Measurements from ENCODE around the gene TRIP6.
A peak's percentile ranks its signal among the peaks of the same experiment; 100 is the strongest.

The TRIP6 gene

GRCh38 chr7:100874577-100875355 lies 7.6 kb downstream of the TRIP6 start, which contains the start of gene SRRT:
Gene SRRT, plus strand, starts transcription at chr7:100875103. Its CDS starts 488 bp downstream, at chr7:100875591.
- DNase-seq: peak; percentile 96

DNA sequence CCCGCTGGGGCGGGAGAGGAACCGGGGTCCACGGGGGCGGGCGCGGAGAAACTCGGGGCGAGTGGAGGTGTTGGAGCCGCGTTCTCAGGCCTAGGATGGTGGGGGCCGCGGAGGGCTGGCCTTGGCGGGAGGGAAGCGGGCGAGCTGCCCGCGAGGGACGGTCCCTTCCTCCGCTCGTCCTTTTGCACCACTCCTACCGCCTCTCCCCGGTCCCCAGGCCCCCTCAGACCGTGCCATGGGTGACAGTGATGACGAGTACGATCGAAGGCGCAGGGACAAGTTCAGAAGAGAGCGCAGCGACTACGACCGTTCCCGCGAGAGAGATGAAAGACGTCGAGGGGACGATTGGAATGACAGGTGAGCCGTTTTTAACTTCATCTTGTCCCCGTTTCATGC lies 8.2 kb downstream of the TRIP6 start:
- no peak for DNase-seq

DNA sequence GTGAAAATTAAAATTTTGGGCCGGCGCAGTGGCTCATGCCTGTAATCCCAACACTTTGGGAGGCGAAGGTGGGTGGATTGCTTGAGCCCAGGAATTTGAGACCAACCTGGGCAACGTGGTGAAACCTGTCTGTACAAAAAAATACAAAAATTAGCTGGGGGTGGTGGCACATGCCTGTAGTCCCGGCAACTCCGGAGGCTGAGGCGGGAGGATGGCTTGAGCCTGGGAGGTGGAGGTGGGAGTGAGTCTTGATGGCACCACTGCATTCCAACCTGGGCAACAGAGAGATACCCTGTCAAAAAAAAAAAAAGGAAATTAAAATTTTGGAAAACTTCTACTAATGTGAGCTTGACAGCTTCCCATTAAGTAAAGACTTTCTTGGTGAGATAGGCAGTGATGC lies 10.8 kb downstream of the TRIP6 start:
- no peak for DNase-seq

DNA sequence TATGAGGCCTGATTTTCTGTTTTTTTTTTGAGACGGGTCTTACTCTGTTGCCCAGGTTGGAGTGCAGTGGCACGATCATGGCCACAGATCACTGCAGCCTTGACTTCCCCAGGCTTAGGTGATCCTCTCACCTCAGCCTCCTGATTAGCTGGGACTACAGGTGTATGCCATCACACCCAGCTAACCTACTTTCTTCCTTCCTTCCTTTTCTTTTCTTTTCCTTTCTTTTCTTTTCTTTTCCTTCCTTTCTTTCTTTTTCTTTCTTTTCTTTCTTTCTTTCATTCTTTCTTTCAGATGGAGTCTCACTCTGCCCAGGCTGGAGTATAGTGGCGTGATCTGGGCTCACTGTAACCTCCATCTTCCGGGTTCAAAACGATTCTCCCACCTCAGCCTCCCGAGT lies 11.5 kb downstream of the TRIP6 start:
- DNase-seq: no peak

- peak; percentile 26 for DNase-seq
Measured at GRCh38 chr7:100879685-100880261, 12.6 kb downstream of the TRIP6 start.

GRCh38 chr7:100880645-100881044 lies 13.5 kb downstream of the TRIP6 start:
- no peak for DNase-seq

GRCh38 chr7:100881136-100881535 lies 13.9 kb downstream of the TRIP6 start:
- DNase-seq: no peak

DNA sequence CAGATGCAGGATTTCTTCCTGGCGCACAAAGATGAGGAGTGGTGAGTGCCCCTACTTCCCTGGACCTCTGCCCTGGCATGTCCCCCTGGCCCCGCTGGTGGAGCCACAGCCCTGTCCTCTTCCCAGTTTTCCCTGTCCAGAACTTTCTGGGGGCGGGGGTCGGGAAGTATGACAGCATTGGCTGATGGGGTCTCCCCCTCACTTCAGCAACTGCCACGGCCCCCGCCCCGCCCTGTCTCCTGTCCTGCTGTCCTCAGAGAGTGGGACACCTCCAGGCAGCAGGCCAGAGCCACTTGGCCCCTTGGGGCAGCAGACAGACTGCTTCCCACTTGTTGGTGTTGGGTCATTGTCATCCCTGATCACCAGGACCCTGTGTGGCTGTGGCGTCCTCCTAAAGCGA lies 15.0 kb downstream of the TRIP6 start:
- no peak for DNase-seq

DNA sequence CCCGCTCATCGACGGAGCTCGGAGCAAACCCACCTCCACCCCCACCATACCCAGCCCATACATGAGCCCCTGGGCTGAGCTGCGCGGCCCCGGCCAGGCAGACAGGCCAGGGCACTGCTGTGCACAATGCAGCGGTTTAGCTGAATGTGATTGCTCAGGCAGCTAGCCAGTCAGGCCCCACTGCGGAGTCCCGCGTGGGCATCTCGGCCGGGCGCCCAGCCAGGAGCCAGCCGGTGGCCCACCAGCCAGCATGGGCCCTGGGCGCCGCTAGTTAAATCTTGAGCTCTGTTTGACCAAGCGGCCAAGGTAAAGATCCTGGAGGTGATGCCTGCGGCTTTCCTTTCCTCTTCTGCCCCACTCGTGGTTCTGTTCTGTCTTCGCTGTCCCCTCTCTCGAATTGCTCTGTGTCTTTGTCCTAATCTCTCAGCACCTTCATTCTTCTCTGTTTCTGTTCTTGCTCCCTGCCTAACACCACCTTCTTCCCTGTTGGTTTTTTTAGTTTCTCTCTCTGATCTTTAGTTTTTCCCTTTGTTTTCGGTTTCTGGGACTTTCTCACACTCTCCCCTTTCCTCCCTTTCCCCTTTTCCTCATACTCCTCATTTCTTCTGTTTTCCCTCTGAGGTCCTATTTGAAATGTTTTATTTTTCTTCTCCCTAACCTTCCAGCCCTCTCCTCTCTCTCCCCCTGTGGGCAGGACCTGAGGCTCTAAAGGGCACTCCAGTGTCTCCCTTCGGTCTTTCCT lies 15.8 kb downstream of the TRIP6 start:
- DNase-seq: no peak

GRCh38 chr7:100884736-100885439 lies 17.7 kb downstream of the TRIP6 start:
- peak; percentile 78 for DNase-seq

DNA sequence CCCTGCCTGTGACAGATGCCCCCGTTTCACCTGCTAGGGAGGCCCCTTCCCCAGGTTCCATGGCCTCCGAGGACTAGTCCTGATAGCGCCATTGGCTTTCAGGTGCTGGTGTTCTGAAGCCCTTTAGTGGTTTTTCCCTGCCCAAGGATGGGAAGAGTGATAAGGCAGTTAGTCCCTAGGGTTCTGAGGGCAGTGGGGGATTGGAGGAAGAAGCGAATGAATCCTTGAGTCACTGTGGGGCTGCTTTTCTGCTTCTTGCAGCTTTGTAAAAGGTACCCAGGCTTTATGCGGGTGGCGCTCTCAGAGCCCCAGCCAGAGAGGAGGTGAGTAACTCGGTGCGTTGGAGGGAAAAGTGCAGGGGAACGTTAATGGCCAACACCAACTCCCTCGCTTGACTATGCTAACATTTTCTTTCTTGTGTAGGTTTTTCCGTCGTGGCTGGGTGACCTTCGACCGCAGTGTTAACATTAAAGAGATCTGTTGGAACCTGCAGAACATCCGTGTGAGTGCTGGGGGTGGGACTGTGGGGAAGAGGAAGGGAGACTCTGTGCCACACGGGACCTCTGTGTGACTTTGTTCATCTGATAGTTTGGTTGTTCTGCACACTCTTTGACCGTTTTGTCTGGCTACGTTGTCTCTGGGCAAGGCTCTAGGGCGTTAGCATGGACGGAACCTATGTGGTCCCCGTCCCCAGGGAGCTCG lies 18.4 kb downstream of the TRIP6 start:
- DNase-seq: no peak

DNA sequence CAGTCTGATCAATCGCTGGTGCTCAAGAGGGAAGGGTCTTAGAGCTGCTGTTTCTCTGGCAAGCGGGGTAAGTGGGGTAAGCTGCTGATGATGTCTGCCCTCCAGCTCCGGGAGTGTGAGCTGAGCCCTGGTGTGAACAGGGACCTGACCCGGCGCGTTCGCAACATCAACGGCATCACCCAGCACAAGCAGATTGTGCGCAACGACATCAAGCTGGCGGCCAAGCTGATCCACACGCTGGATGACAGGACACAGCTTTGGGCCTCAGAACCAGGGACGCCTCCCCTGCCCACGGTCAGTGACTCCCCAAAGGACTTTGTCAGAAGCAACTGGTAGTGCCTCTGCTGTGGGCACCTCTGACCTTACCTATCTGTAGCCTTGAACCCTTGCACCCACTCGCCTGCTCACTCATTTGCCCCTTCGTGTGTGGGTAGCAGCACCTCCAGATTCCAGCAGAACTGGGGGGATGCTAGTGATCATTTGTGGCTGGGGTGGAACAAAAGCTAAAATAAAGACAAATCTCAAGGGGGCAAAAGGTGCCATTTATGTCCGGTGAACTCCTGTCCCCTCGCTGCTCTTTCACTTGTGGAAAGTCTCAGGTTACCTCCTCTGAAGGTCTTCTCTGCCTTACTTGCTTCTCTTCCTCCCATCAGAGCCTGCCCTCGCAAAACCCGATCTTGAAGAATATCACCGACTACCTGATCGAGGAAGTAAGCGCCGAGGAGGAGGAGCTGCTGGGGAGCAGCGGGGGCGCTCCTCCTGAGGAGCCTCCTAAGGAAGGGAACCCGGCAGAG lies 19.2 kb downstream of the TRIP6 start:
- DNase-seq: no peak

DNA sequence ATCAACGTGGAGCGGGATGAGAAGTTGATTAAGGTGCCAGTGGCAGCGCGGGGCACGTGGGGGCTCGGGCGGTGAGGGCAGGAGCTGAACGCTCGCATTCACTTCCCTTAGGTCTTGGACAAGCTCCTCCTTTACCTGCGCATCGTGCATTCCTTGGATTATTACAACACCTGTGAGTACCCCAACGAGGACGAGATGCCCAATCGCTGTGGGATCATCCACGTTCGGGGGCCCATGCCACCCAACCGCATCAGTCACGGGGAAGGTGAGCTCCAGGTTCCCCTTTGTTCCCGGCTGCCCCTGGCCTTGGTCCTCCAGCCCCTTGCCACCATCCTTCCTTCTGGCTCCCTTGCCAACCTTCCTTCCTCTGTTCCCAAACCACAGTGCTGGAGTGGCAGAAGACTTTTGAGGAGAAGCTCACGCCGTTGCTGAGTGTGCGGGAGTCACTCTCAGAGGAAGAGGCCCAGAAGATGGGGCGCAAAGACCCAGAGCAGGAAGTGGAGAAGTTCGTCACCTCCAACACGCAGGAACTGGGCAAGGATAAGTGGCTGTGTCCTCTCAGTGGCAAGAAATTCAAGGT lies 19.8 kb downstream of the TRIP6 start:
- DNase-seq: no peak

DNA sequence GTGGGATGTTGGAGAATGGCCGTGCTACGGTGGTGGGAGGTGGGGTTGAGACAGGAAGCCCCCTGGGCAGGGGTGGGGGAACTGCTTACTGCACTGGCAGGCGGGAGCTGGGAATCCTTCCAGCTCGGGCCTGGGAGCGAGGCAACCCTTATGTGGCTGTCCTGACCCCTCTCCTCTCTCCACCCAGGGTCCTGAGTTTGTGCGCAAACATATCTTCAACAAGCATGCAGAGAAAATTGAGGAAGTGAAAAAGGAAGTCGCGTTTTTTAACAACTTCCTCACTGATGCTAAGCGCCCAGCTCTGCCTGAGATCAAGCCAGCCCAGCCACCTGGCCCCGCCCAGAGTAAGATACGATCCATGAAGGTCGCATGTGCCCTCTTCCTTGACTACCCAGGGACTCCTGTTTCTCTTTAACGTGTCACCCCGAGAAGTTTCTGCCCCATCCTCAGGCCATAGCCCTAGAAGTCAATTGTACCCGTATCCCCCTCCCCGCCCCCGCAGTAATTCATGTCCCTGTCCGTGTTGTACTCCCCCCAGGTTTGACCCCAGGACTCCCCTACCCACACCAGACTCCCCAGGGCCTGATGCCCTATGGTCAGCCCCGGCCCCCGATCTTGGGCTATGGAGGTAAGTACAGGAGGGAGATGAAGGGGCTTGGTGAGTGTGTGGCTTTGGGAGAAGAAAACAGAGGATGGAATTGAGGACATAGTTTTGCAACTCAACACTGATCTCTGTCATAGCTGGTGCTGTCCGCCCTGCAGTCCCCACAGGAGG lies 20.5 kb downstream of the TRIP6 start:
- DNase-seq: peak; percentile 96

- DNase-seq: no peak
Measured at GRCh38 chr7:100888291-100888987, 21.3 kb downstream of the TRIP6 start.

- DNase-seq: no peak
Measured at GRCh38 chr7:100888988-100889750, 22.0 kb downstream of the TRIP6 start, which contains the start of gene UFSP1. Gene UFSP1, minus strand, starts transcription at chr7:100889715. Its CDS starts 444 bp downstream, at chr7:100889271.

GRCh38 chr7:100890653-100891567 lies 23.7 kb downstream of the TRIP6 start:
- DNase-seq: no peak

Data from MV-4-11 (cell line).